ENCODE data around the gene SIK3. TPM values are rescaled to one million over a fixed set of nuclear protein-coding genes. Genes with fewer than 3 reads are reported as not detected.

Gene SIK3
- total RNA-seq, 1 experiment from 2014 or later: 31.4 TPM

- Histone ChIP-seq H3K18ac (ENCODE audit: insufficient read length, low read depth, low read length) (no peak overlapping the region), H3K9me3 (ENCODE audit: control insufficient read depth, low read depth, low read length) (no peaks in the 10 kb centered on the region), H2AFZ (ENCODE audit: low read length) (no peak overlapping the region), H2BK15ac (ENCODE audit: low read depth, low read length) (no peak overlapping the region), H3K79me2 (ENCODE audit: insufficient read depth, low read length) (no peaks in the 10 kb centered on the region), H2BK5ac (ENCODE audit: insufficient read length, low read length) (no peak overlapping the region), H2BK20ac (ENCODE audit: low read depth, low read length, poor library complexity, severe bottlenecking) (no peak overlapping the region), H3T11ph (ENCODE audit: low read length) (no peak overlapping the region), H3K9ac (ENCODE audit: extremely low read depth, insufficient read length, low read length) (no peak overlapping the region), H3K4ac (ENCODE audit: low read depth, low read length) (no peak overlapping the region), H3K4me1 (ENCODE audit: insufficient read depth, low read length) (no peaks in the 10 kb centered on the region), H4K5ac (ENCODE audit: insufficient read length, low read depth, low read length) (no peak overlapping the region), H4K20me1 (ENCODE audit: control insufficient read depth, insufficient read depth, insufficient read length) (peaks cover 2% of the 10 kb centered on the region), H3K27ac (ENCODE audit: insufficient read length, low read depth, low read length) (no peak overlapping the region), H3K79me1 (ENCODE audit: insufficient read depth, low read depth, low read length, poor library complexity, severe bottlenecking) (no peaks in the 10 kb centered on the region), H3K4me2 (ENCODE audit: insufficient read depth, insufficient read length, low read length) (no peak overlapping the region), H3K23ac (ENCODE audit: insufficient read length, low read depth, low read length) (no peak overlapping the region), H2BK120ac (ENCODE audit: low read depth, low read length, poor library complexity, severe bottlenecking) (no peak overlapping the region), H2BK12ac (ENCODE audit: insufficient read length, low read depth, low read length) (no peak overlapping the region), H4K8ac (replicated peaks; ENCODE audit: insufficient read length, low read depth, low read length) (no peak overlapping the region), H3K14ac (ENCODE audit: insufficient read depth, low read length) (no peak overlapping the region), H4K91ac (ENCODE audit: insufficient read length, low read depth, low read length) (no peak overlapping the region), H3K23me2 (ENCODE audit: insufficient read length, low read depth, low read length, poor library complexity, severe bottlenecking) (no peaks in the 10 kb centered on the region), H2AK5ac (ENCODE audit: insufficient read length, low read length) (no peak overlapping the region), H3K56ac (ENCODE audit: insufficient read length, low read depth, low read length) (no peak overlapping the region), H3K27me3 (ENCODE audit: insufficient read depth, low read length) (no peaks in the 10 kb centered on the region)
- Mint-ChIP-seq H3K4me3 (no peak overlapping the region), H3K27ac (no peak overlapping the region), H3K27me3 (ENCODE audit: low read depth) (no peaks in the 10 kb centered on the region), H3K9me3 (no peaks in the 10 kb centered on the region), H3K36me3 (ENCODE audit: insufficient read depth in 1 of 3, low read depth in 3 of 3) (peaks cover 20 to 64% (median 61%) of the 10 kb centered on the region in 3 experiments; a peak in 6 of 7 replicates), H3K4me1 (no peaks in the 10 kb centered on the region)
- no peak for DNase-seq
- no peak for TF ChIP-seq CTCF (conservative IDR thresholded peaks at IDR 0.05)
- WGBS (ENCODE audit: extremely low coverage, insufficient read length, low lambda C conversion rate): no CpG with 5 or more reads among the region's 6 CpGs
These were observed 231.3 kb downstream of the SIK3 start for GRCh38 chr11:116866804-116867455.
